Endothelial cell of umbilical vein (primary cell): ENCODE data around the gene COL4A2. TPM values are rescaled to one million over a fixed set of nuclear protein-coding genes. Genes with fewer than 3 reads are reported as not detected.

Source experiments
- BruUV-seq: library from RNA; stranded (reverse); fragments of 400-500 nt; replicated peaks from 2 replicates; lab custom pipeline; 2021; lab: Mats Ljungman, UMichigan
- CTCF ChIA-PET: fragments of 300-600, 350-600 bp; sonication (Branson Sonifier 250); formaldehyde crosslinking; loops from one replicate; lab custom pipeline; 2021; ENCODE audit warnings: antibody characterized with exemption, inconsistent platforms; lab: Charles Lee
- POLR2A ChIA-PET: fragments of 300-600, 350-600 bp; sonication (Branson Sonifier 250); formaldehyde crosslinking; loops from one replicate; lab custom pipeline; 2021; ENCODE audit warnings: antibody characterized with exemption, inconsistent platforms; lab: Charles Lee
- DNase-seq: peaks from one replicate; pipeline ENCODE4 v3.0.0-alpha.2; 2011; ENCODE audit warnings: low read depth, low spot score
- FAIRE-seq: peaks from 2 replicates; lab custom pipeline; 2011; peaks lifted over from hg19 to GRCh38; lab: Jason Lieb, UNC
- H2AFZ ChIP-seq: 2 replicates; pipeline ENCODE4 v1.6.0; 2012; ENCODE audit warnings: low read depth, low read length, control low read depth, inconsistent platforms
- H3K27ac ChIP-seq: 2 replicates; pipeline ENCODE4 v1.5.1; 2011; ENCODE audit warnings: low read depth, mild to moderate bottlenecking, control low read depth, low read length, moderate library complexity; ENCODE audit not compliant: insufficient read depth
- H3K27me3 ChIP-seq, 2 experiments: 2 replicates each; pipeline versions ENCODE4 v1.6.0 to v1.6.1; 2011; ENCODE audit warnings: low read length in 2 of 2, mixed read lengths in 1 of 2; ENCODE audit not compliant: control insufficient read depth in 2 of 2, insufficient read depth in 2 of 2
- H3K36me3 ChIP-seq, 2 experiments: 2 replicates in 1 of 2; 3 replicates in 1 of 2; pipeline ENCODE4 v1.5.1; 2011; ENCODE audit warnings: low read length in 2 of 2, mild to moderate bottlenecking in 1 of 2, moderate library complexity in 1 of 2; ENCODE audit not compliant: control insufficient read depth in 2 of 2, insufficient read depth in 2 of 2; ENCODE audit errors: extremely low read depth in 1 of 2
- H3K4me1 ChIP-seq: 3 replicates; pipeline ENCODE4 v1.5.1; 2011; ENCODE audit warnings: mild to moderate bottlenecking, low read length; ENCODE audit not compliant: control insufficient read depth, insufficient read depth; ENCODE audit errors: extremely low read depth
- H3K4me2 ChIP-seq: 2 replicates; pipeline ENCODE4 v1.6.1; 2011; ENCODE audit warnings: low read length, control low read depth, mixed read lengths; ENCODE audit not compliant: insufficient read depth
- H3K4me3 ChIP-seq, 3 experiments: fragments of 200-600 bp in 1 of 3; sonication (generic), shearing (Covaris generic) in 1 of 3; replicated peaks in 1 of 3; 2 replicates each; pipeline ENCODE4 v1.5.1; 2011 to 2016; ENCODE audit warnings: control low read depth in 3 of 3, low read length in 3 of 3, mild to moderate bottlenecking in 2 of 3, inconsistent platforms in 1 of 3, low read depth in 1 of 3, moderate library complexity in 1 of 3; ENCODE audit not compliant: insufficient read depth in 1 of 3
- H3K79me2 ChIP-seq: 2 replicates; pipeline ENCODE4 v1.6.0; 2012; ENCODE audit warnings: low read length, inconsistent platforms; ENCODE audit not compliant: control insufficient read depth, insufficient read depth
- H3K9ac ChIP-seq: replicated peaks from 2 replicates; pipeline ENCODE3; 2011; ENCODE audit warnings: low read length, control low read depth; ENCODE audit not compliant: insufficient read depth; ENCODE audit errors: extremely low read depth
- H3K9me1 ChIP-seq: replicated peaks from 3 replicates; pipeline ENCODE4 v1.6.0; 2011; ENCODE audit warnings: mild to moderate bottlenecking, low read length; ENCODE audit not compliant: control insufficient read depth, insufficient read depth; ENCODE audit errors: extremely low read depth
- H3K9me3 ChIP-seq: replicated peaks from 2 replicates; pipeline ENCODE4 v1.5.1; 2012; ENCODE audit warnings: low read length, inconsistent platforms; ENCODE audit not compliant: control insufficient read depth, insufficient read depth
- H4K20me1 ChIP-seq: replicated peaks from 2 replicates; pipeline ENCODE3; 2011; ENCODE audit warnings: mild to moderate bottlenecking, low read length; ENCODE audit not compliant: control insufficient read depth, insufficient read depth; ENCODE audit errors: extremely low read depth
- CTCF ChIP-seq, 2 donors: IDR thresholded peaks; 1 replicate in 1 of 2; 2 replicates in 1 of 2; pipeline ENCODE4 v1.5.1; 2011; ENCODE audit warnings: low read length in 2 of 2, mild to moderate bottlenecking in 2 of 2, moderate library complexity in 2 of 2, control low read depth in 1 of 2, inconsistent platforms in 1 of 2, low read depth in 1 of 2; ENCODE audit not compliant: insufficient read depth in 1 of 2; ENCODE audit errors: extremely low read depth in 1 of 2
- EZH2 ChIP-seq: IDR thresholded peaks from 2 replicates; pipeline ENCODE4 v1.6.1; 2012; ENCODE audit warnings: borderline replicate concordance, low read depth, mild to moderate bottlenecking, moderate library complexity, low read length, inconsistent platforms; ENCODE audit not compliant: severe bottlenecking
- FOS ChIP-seq: IDR thresholded peaks from 2 replicates; pipeline ENCODE4 v1.6.1; 2011; ENCODE audit warnings: mild to moderate bottlenecking, low read length, moderate library complexity, borderline replicate concordance; ENCODE audit not compliant: insufficient read depth
- GATA2 ChIP-seq: IDR thresholded peaks from 2 replicates; pipeline ENCODE4 v1.7.0; 2011; ENCODE audit warnings: low read depth, mild to moderate bottlenecking, moderate library complexity, mixed read lengths, low read length; ENCODE audit not compliant: insufficient read length, insufficient read depth
- JUN ChIP-seq: IDR thresholded peaks from 2 replicates; pipeline ENCODE4 v1.6.1; 2011; ENCODE audit warnings: borderline replicate concordance, low read depth; ENCODE audit not compliant: insufficient read length, insufficient read depth
- MAX ChIP-seq: IDR thresholded peaks from 2 replicates; pipeline ENCODE4 v1.6.1; 2011; ENCODE audit not compliant: insufficient read depth, insufficient read length
- MYC ChIP-seq: IDR thresholded peaks from one replicate; pipeline ENCODE4 v1.6.1; 2011; ENCODE audit warnings: mild to moderate bottlenecking, low read depth, low read length
- POLR2A ChIP-seq: IDR thresholded peaks from 2 replicates; pipeline ENCODE4 v1.6.1; 2012; ENCODE audit warnings: low read depth, mild to moderate bottlenecking, control low read depth, low read length
- POLR2AphosphoS5 ChIP-seq: IDR thresholded peaks from 2 replicates; pipeline ENCODE4 v1.6.1; 2012; ENCODE audit warnings: low read depth, mild to moderate bottlenecking, control low read depth, low read length, moderate library complexity; ENCODE audit not compliant: insufficient read depth
- dilution Hi-C: fragments of 300-500 bp; cut with MboI; formaldehyde crosslinking; loops from one replicate; pipeline ENCODE4 v1.15.0; 2019; ENCODE audit warnings: low sequenced_read_pairs; ENCODE audit not compliant: extremely low pct_ligation_motif_present
- intact Hi-C: fragments of 100-400 bp; cut with micrococcal nuclease; formaldehyde crosslinking; loops from one replicate; pipeline ENCODE4 v1.10.0; 2022
- polyA plus RNA-seq, 4 experiments: library from polyadenylated mRNA; depleted of rRNA in 3 of 4; stranded (reverse) in 3 of 4; unstranded in 1 of 4; fragments of >200 nt; gene quantifications; 2 replicates each; pipeline versions ENCODE4 v1.2.1 to v1.2.3, GENCODE V29; 2011 to 2012; ENCODE audit warnings: missing spikeins in 1 of 4
- total RNA-seq: library from RNA; stranded (reverse); gene quantifications from 2 replicates; pipeline ENCODE4 v1.2.3, GENCODE V29; 2021

The COL4A2 gene
- total and polyA plus RNA-seq, 2 donors (not counting 3 experiments of a cell fraction or from before 2014, with no cell fraction given) = 792 to 940 TPM

- ChIA-PET POLR2A (no interaction called here), CTCF (interaction anchor here (1.0 kb wide), 1 partner anchor 10 kb away, joined by 3 read pairs; the partner anchor contains the start of genes COL4A1 and COL4A2)
- DNase-seq (no peak), FAIRE-seq (no peak)
- no peaks in the 10 kb centered on the region for H4K20me1 ChIP-seq
- dilution Hi-C loops = no loop called here
- intact Hi-C loops = no loop called here
- no peak overlapping the region for H3K9ac ChIP-seq
- H3K9me3 ChIP-seq = no peaks in the 10 kb centered on the region
- no peak overlapping the region for H3K4me2 ChIP-seq
- H3K27me3 ChIP-seq = no peaks in the 10 kb centered on the region
- H3K9me1 ChIP-seq = no peaks in the 10 kb centered on the region
- H3K4me1 ChIP-seq = peaks cover 32% of the 10 kb centered on the region
- TF ChIP-seq EZH2 (no peak), POLR2AphosphoS5 (no peak), JUN (no peak), FOS (no peak), MAX (no peak), GATA2 (no peak), MYC (no peak), POLR2A (no peak), CTCF (IDR thresholded peaks at IDR 0.05; ENCODE audit: extremely low read depth in 1 of 2, insufficient read depth in 1 of 2, low read depth in 1 of 2, low read length in 2 of 2) (no peak)
- H3K27ac ChIP-seq = no peak overlapping the region
- H2AFZ ChIP-seq = no peak overlapping the region
- H3K79me2 ChIP-seq = peaks cover 67% of the 10 kb centered on the region
- BruUV-seq = no TSS peak
- H3K36me3 ChIP-seq = peaks cover 9 to 12% of the 10 kb centered on the region in 2 experiments
- H3K4me3 ChIP-seq = no peak overlapping the region
Measured at GRCh38 chr13:110316196-110316595, 9.1 kb downstream of the COL4A2 start.
